Gastroesophageal sphincter (tissue), 4 donors: ENCODE measurements around the gene STK32C. TPM values are rescaled to one million over a fixed set of nuclear protein-coding genes. Genes with fewer than 3 reads are reported as not detected.

Source experiments
- ATAC-seq: fragments of 150-250 bp; one replicate; pipeline ENCODE4 v1.9.1; 2016; ENCODE audit warnings: mild to moderate bottlenecking, moderate library complexity
- H3K27ac ChIP-seq, 4 donors: fragments of 200-600 bp; sonication (generic) in 3 of 4; 1 replicate in 3 of 4; 2 replicates in 1 of 4; pipeline ENCODE4 v1.5.1; 2016 to 2019
- H3K27me3 ChIP-seq: fragments of 200-600 bp; sonication (generic); one replicate; pipeline ENCODE4 v1.5.1; 2019
- H3K36me3 ChIP-seq, 2 donors: fragments of 200-600 bp; sonication (generic); one replicate each; pipeline ENCODE4 v1.5.1; 2019; ENCODE audit warnings: control low read depth in 1 of 2
- H3K4me1 ChIP-seq, 3 donors: fragments of 200-600 bp; sonication (generic); 1 replicate in 2 of 3; 2 replicates in 1 of 3; pipeline ENCODE4 v1.5.1; 2016 to 2019; ENCODE audit warnings: control low read depth in 2 of 3
- H3K4me3 ChIP-seq, 2 donors: fragments of 200-600 bp; sonication (generic); one replicate each; pipeline ENCODE4 v1.5.1; 2019; ENCODE audit warnings: mild to moderate bottlenecking in 1 of 2, moderate library complexity in 1 of 2
- H3K9me3 ChIP-seq, 3 donors: fragments of 200-600 bp; sonication (generic); one replicate each; pipeline ENCODE4 v1.5.1; 2017 to 2019; ENCODE audit warnings: control low read depth in 2 of 3
- CTCF ChIP-seq, 4 experiments: fragments of 200-600 bp in 2 of 4; fragments of 450-650 bp in 2 of 4; sonication (generic) in 1 of 4; IDR thresholded peaks; one replicate each; pipeline ENCODE4 v1.5.1; 2017 to 2019; ENCODE audit warnings: antibody characterized with exemption in 4 of 4, mild to moderate bottlenecking in 2 of 4, moderate library complexity in 2 of 4
- EP300 ChIP-seq: sonication (generic); formaldehyde crosslinking; IDR thresholded peaks from one replicate; pipeline ENCODE4 v1.6.1; 2017; ENCODE audit warnings: antibody characterized with exemption, mild to moderate bottlenecking
- POLR2A ChIP-seq, 2 donors: fragments of 450-650 bp; IDR thresholded peaks; one replicate each; pipeline ENCODE4 v1.6.1; 2017; ENCODE audit warnings: antibody characterized with exemption in 2 of 2, mild to moderate bottlenecking in 2 of 2, moderate library complexity in 1 of 2
- POLR2AphosphoS5 ChIP-seq: sonication (generic); formaldehyde crosslinking; IDR thresholded peaks from one replicate; pipeline ENCODE4 v1.6.1; 2017; ENCODE audit warnings: antibody characterized with exemption
- WGBS, 2 donors: methylation state at CpG; one replicate each; pipeline ENCODE4 v1.1.5; 2018; ENCODE audit warnings: low coverage in 1 of 2; 5-methylcytosine and 5-hydroxymethylcytosine counted together
- total RNA-seq, 4 donors: library from RNA; depleted of rRNA; stranded (reverse); fragments of >200 nt; gene quantifications; one replicate each; pipeline ENCODE4 v1.1.0, GENCODE V29; 2016

STK32C gene
- total RNA-seq, 4 donors from 2014 or later: 3.8 to 13.0 (median 5.1) TPM

- Histone ChIP-seq H3K4me1 (peaks cover 0 to 9% (median 0%) of the 10 kb centered on the region in 3 donors), H3K27me3 (peaks cover 31% of the 10 kb centered on the region), H3K27ac (no peak overlapping the region), H3K4me3 (no peak overlapping the region), H3K9me3 (no peaks in the 10 kb centered on the region), H3K36me3 (no peaks in the 10 kb centered on the region)
- ATAC-seq: no peak
- WGBS, 2 donors: 95 to 98% methylated on average over 7 to 12 of the region's 20 CpGs
- TF ChIP-seq POLR2AphosphoS5 (no peak), POLR2A (IDR thresholded peaks at IDR 0.05) (no peak), CTCF (IDR thresholded peaks at IDR 0.05) (no peak), EP300 (no peak)
Observed at GRCh38 chr10:132280646-132281074, 27.1 kb downstream of the STK32C start.

- no peak overlapping the region for H3K27ac ChIP-seq
- no peaks in the 10 kb centered on the region for H3K9me3 ChIP-seq
- H3K36me3 ChIP-seq: no peaks in the 10 kb centered on the region
- H3K4me3 ChIP-seq: no peak overlapping the region
- WGBS, 2 donors: 89 to 94% methylated on average over 22 to 28 of the region's 43 CpGs
- H3K27me3 ChIP-seq: peaks cover 31% of the 10 kb centered on the region
- H3K4me1 ChIP-seq: peaks cover 0 to 9% (median 0%) of the 10 kb centered on the region in 3 donors
- ATAC-seq: no peak
- no peak for TF ChIP-seq EP300
- TF ChIP-seq POLR2AphosphoS5: no peak
- no peak for TF ChIP-seq CTCF (IDR thresholded peaks at IDR 0.05)
- TF ChIP-seq POLR2A (IDR thresholded peaks at IDR 0.05): no peak
Observed at GRCh38 chr10:132279873-132280645, 27.7 kb downstream of the STK32C start.

- Histone ChIP-seq H3K27me3 (peaks cover 7% of the 10 kb centered on the region), H3K9me3 (no peaks in the 10 kb centered on the region), H3K4me3 (no peak overlapping the region), H3K27ac (no peak overlapping the region), H3K36me3 (no peaks in the 10 kb centered on the region), H3K4me1 (peaks cover 0 to 9% (median 0%) of the 10 kb centered on the region in 3 donors)
- no peak for ATAC-seq
- no peak for TF ChIP-seq POLR2A (IDR thresholded peaks at IDR 0.05)
- no peak for TF ChIP-seq POLR2AphosphoS5
- no peak for TF ChIP-seq EP300
- no peak for TF ChIP-seq CTCF (IDR thresholded peaks at IDR 0.05)
- WGBS, 2 donors: 66% methylated on average over 3 of the region's 9 CpGs; no CpG with 5 or more reads in 1 of the 2 donors
Observed at GRCh38 chr10:132277311-132277741, 30.4 kb downstream of the STK32C start.

GRCh38 chr10:132276706-132277105, 31.0 kb downstream of the STK32C start:
- Histone ChIP-seq H3K36me3 (no peaks in the 10 kb centered on the region), H3K27me3 (peaks cover 1% of the 10 kb centered on the region), H3K4me1 (peaks cover 0 to 15% (median 0%) of the 10 kb centered on the region in 3 donors), H3K4me3 (no peak overlapping the region), H3K9me3 (no peaks in the 10 kb centered on the region), H3K27ac (no peak overlapping the region)
- ATAC-seq: no peak
- TF ChIP-seq POLR2A (IDR thresholded peaks at IDR 0.05) (no peak), CTCF (IDR thresholded peaks at IDR 0.05) (no peak), POLR2AphosphoS5 (no peak), EP300 (no peak)
- WGBS, 2 donors: 85 to 100% methylated on average over 1 to 7 of the region's 7 CpGs

- peaks cover 0 to 15% (median 0%) of the 10 kb centered on the region in 3 donors for H3K4me1 ChIP-seq
- no peak overlapping the region for H3K27ac ChIP-seq
- WGBS, 2 donors: 92 to 100% methylated on average over 1 to 4 of the region's 13 CpGs
- no peaks in the 10 kb centered on the region for H3K9me3 ChIP-seq
- H3K27me3 ChIP-seq: no peaks in the 10 kb centered on the region
- no peak overlapping the region for H3K4me3 ChIP-seq
- H3K36me3 ChIP-seq: no peaks in the 10 kb centered on the region
- ATAC-seq: no peak
- TF ChIP-seq CTCF (IDR thresholded peaks at IDR 0.05): no peak
- no peak for TF ChIP-seq POLR2AphosphoS5
- TF ChIP-seq EP300: no peak
- TF ChIP-seq POLR2A (IDR thresholded peaks at IDR 0.05): no peak
Observed at GRCh38 chr10:132276179-132276675, 31.5 kb downstream of the STK32C start.
